HG02763 (cell line): ENCODE measurements around the gene MARCOL.
"Not testable (repeated sequence)": the region's sequence is repeated elsewhere in the genome, so short reads cannot be mapped to it uniquely, and the experiment has no call there.

Experiments
- ATAC-seq: cut with Tn5 transposase; IDR thresholded peaks from one replicate; pipeline ENCODE4 v1.9.1; 2021; ENCODE audit warnings: mild to moderate bottlenecking, moderate library complexity; ENCODE audit not compliant: unreplicated experiment

The MARCOL gene

DNA sequence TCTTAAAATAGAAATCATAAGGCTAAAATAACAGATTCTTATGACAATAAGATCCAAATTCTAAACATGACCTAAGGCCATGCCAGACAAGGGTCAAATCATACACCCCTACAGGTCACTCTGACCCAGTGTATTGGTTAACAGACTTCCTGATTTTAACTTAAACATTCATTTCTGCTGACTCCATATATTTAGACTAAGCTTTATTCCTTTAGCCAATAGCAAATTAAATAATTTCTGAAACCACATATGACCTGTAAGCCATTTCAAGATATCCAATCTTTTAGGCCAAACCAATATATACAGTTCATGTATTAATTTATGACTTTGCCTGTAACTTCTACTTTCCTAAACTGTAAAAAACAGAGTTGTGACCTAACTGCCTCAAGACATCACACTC lies 22.9 kb downstream of the MARCOL start:
- no peak for ATAC-seq

DNA sequence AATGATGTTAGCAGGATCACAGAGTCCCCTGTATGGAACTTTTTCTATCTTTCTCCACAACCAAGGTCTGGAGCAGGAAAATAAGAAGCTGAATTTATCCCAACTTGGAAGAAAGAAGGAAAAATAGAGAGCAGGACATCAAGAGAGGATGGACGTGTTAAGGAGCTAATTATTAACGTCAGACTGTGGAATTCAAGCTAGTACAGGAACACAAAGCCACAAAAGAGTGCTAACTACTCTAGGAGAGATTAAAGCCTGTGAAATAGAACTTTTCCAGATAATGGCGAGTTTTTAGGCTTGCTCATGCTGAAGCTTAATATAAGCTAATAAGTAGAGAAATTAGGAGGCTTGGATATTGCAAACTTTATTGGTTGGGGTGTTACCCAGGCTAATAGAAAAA lies 29.6 kb downstream of the MARCOL start:
- no peak for ATAC-seq

DNA sequence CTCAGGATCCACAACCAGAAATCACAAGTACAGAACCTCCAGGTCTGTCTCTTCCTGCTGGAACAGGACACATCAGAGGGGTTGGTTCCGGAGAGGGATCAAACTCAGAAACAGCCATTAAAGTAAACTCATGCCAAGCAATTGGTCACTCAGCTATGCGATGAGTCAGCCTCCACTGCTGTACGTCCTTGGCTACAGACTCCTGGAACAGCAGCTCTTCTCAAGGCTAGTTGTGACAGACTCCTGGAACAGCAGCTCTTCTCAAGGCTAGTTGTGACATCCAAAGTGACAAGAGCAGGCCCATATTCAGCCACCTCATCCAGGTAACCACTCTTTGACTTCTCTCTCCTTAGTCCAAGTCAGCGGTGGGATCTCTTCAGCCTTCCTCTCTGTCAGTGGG lies 30.2 kb downstream of the MARCOL start, which contains the start of gene SPINK13:
TSS of gene SPINK13 (plus strand) at position 229 of the 400 bp plus-strand sequence. CDS start 1,279 bp downstream, outside the sequence.
- no peak for ATAC-seq

DNA sequence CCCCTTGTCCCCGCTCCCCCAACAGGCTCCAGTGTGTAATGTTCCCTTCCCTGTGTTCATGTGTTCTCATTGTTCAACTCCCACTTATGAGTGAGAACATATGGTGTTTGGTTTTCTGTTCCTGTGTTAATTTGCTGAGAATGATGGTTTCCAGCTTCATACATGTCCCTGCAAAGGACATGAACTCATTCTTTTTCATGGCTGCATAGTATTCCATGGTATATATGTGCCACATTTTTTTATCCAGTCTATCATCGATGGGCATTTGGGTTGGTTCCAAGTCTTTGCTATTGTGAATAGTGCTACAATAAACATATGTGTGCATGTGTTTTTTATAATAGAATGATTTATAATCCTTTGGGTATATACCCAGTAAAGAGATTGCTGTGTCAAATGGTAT lies 36.8 kb downstream of the MARCOL start:
- ATAC-seq: not testable (repeated sequence)

DNA sequence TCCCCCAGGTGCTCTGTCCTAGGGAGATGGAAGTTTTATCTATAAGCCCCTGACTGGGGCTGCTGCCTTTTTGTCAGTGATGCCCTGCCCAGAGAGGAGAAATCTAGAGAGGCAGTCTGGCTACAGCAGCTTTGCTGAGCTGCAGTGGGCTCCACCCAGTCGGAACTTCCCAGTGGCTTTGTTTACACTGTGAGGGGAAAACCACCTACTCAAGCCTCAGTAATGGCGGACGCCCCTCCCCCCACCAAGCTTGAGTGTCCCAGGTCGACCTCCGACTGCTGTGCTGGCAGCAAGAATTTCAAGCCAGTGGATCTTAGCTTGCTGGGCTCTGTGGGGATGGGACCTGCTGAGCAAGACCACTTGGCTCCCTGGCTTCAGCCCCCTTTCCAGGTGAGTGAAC lies 42.6 kb downstream of the MARCOL start:
- not testable (repeated sequence) for ATAC-seq

DNA sequence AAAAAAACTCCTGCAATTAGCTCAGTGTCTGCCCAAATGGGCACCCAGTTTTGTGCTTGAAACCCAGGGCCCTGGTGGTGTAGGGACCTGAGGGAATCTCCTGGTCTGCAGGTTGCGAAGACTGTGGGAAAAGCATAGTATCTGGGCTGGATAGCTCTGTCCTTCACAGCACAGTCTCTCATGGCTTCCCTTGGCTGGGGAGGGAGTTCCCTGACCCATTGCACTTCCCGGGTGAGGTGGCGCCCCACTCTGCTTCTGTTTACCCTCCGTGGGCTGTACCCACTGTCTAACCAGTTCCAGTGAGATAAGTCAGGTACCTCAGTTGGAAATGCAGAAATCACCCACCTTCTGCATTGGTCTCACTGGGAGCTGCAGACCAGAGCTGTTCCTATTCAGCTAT lies 43.0 kb downstream of the MARCOL start:
- ATAC-seq: not testable (repeated sequence)

DNA sequence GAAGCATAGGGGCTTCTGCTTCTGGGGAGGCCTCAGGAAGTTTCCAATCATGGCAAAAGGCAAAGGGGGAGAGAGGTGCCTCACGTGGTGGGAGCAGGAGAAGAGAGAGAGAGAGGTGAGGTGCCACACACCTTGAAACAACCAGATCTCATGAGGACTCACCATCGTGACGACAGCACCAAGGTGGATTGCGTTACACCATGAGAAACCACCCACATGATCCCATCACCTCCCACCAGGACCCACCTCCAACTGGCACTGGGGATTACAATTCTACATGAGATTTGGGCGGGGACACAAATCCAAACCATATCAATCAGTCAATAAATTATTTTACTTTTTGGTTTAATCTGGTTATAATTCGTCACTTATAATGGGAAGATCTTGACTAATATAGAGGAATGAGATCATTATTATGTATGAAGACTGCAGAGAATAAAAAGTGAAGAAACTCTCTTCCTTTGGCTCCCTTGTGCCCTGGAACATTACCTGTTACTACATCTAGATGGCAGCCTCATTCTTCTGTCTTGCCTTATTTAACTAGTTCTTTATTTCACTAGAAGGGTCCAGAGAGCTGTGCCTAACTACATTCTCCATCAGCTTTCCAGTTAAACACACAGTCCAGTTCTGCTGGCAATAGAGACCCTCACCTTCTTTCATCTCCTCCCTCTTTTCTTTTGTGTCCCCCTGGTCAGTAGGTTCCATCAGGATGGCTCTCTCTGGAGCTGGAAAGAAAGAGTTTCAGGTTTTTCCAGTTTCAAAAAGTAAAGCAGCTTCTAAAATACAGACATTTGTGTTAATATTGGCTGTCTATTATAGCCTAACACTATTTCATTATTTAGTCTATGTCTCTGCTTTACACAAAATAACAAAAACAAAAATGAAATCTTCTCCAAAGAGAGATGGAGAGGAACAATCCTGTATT lies 52.2 kb downstream of the MARCOL start:
- ATAC-seq: no peak
